LoVo (cell line): Measurements from ENCODE around the gene TAAR9.
A peak's percentile ranks its signal among the peaks of the same experiment; 100 is the strongest.
"Not testable (repeated sequence)": the region's sequence is repeated elsewhere in the genome, so short reads cannot be mapped to it uniquely, and the experiment has no call there.

Experiments used
- DNase-seq: peaks from one replicate; pipeline ENCODE4 v3.0.0-alpha.2; 2016; ENCODE audit warnings: low spot score

Gene TAAR9

GRCh38 chr6:132515386-132515785 is 22.7 kb upstream of the TAAR9 start:
- DNase-seq, result no peak

- DNase-seq, result no peak
These were observed 17.1 kb upstream of the TAAR9 start for GRCh38 chr6:132520953-132521352.

GRCh38 chr6:132524646-132525045 is 13.4 kb upstream of the TAAR9 start:
- no peak for DNase-seq

GRCh38 chr6:132525866-132526265 is 12.2 kb upstream of the TAAR9 start:
- no peak for DNase-seq

GRCh38 chr6:132526461-132526860 is 11.6 kb upstream of the TAAR9 start:
- no peak for DNase-seq

GRCh38 chr6:132527791-132528190 is 10.3 kb upstream of the TAAR9 start:
- DNase-seq, result peak; percentile 57

- DNase-seq, result peak; percentile 74
These were observed 7.6 kb upstream of the TAAR9 start for GRCh38 chr6:132530293-132530974.

GRCh38 chr6:132534546-132534945 is 3.5 kb upstream of the TAAR9 start:
- not testable (repeated sequence) for DNase-seq

- DNase-seq, result no peak
These were observed 932 bp upstream of the TAAR9 start for GRCh38 chr6:132537145-132537544.

- no peak for DNase-seq
These were observed 6.7 kb downstream of the TAAR9 start for GRCh38 chr6:132544826-132545225.

GRCh38 chr6:132548746-132549463 is 10.8 kb downstream of the TAAR9 start:
- no peak for DNase-seq

- DNase-seq, result no peak
These were observed 13.1 kb downstream of the TAAR9 start for GRCh38 chr6:132551214-132551613.

- no peak for DNase-seq
These were observed 14.3 kb downstream of the TAAR9 start, which contains the start of gene TAAR8 for GRCh38 chr6:132552372-132552771. TAAR8 (plus strand) TSS chr6:132552672; CDS start chr6:132552693, 21 bp downstream.

- DNase-seq, result not testable (repeated sequence)
These were observed 22.0 kb downstream of the TAAR9 start for GRCh38 chr6:132560087-132560486.

GRCh38 chr6:132566404-132566803 is 28.3 kb downstream of the TAAR9 start:
- no peak for DNase-seq

GRCh38 chr6:132567566-132567965 is 29.5 kb downstream of the TAAR9 start:
- no peak for DNase-seq

GRCh38 chr6:132568611-132569010 is 30.5 kb downstream of the TAAR9 start:
- DNase-seq, result no peak

- DNase-seq, result no peak
These were observed 31.1 kb downstream of the TAAR9 start for GRCh38 chr6:132569170-132569569.

GRCh38 chr6:132570221-132570777 is 32.2 kb downstream of the TAAR9 start, which contains the start of gene TAAR6:
TAAR6 (plus strand) TSS chr6:132570322; CDS start chr6:132570322, 0 bp downstream.
- no peak for DNase-seq

GRCh38 chr6:132571774-132572173 is 33.7 kb downstream of the TAAR9 start:
- no peak for DNase-seq

- DNase-seq, result no peak
These were observed 46.6 kb downstream of the TAAR9 start for GRCh38 chr6:132584698-132585097.

- no peak for DNase-seq
These were observed 49.3 kb downstream of the TAAR9 start for GRCh38 chr6:132587424-132587823.
